GM18511 (cell line): ENCODE measurements around the gene PCDHA5.
"Not testable (repeated sequence)": the region's sequence is repeated elsewhere in the genome, so short reads cannot be mapped to it uniquely, and the experiment has no call there.

Experiments used
- ATAC-seq: cut with Tn5 transposase; IDR thresholded peaks from one replicate; pipeline ENCODE4 v1.9.1; 2021; ENCODE audit warnings: mild to moderate bottlenecking, moderate library complexity; ENCODE audit not compliant: unreplicated experiment

Gene PCDHA5

GRCh38 chr5:140821375-140822280 lies at the start of gene PCDHA5:
Gene PCDHA5, plus strand, starts transcription at chr5:140821613.
- ATAC-seq, result no peak

- ATAC-seq, result no peak
Observed at GRCh38 chr5:140780512-140780911, 40.9 kb upstream of the PCDHA5 start.

GRCh38 chr5:140785905-140786686 lies 35.3 kb upstream of the PCDHA5 start, which contains the start of gene PCDHA1:
Gene PCDHA1, plus strand, starts transcription at chr5:140786140.
- ATAC-seq, result no peak

GRCh38 chr5:140787422-140787821 lies 34.0 kb upstream of the PCDHA5 start:
- not testable (repeated sequence) for ATAC-seq

- ATAC-seq, result not testable (repeated sequence)
Observed at GRCh38 chr5:140787849-140788504, 33.4 kb upstream of the PCDHA5 start.

GRCh38 chr5:140791089-140791488 lies 30.3 kb upstream of the PCDHA5 start:
- no peak for ATAC-seq

- ATAC-seq, result no peak
Observed at GRCh38 chr5:140794595-140795258, 26.7 kb upstream of the PCDHA5 start, which contains the start of gene PCDHA2. Gene PCDHA2, plus strand, starts transcription at chr5:140794852.

- ATAC-seq, result no peak
Observed at GRCh38 chr5:140795259-140795641, 26.2 kb upstream of the PCDHA5 start.

GRCh38 chr5:140796072-140796717 lies 25.2 kb upstream of the PCDHA5 start:
- not testable (repeated sequence) for ATAC-seq

- ATAC-seq, result no peak
Observed at GRCh38 chr5:140796718-140797095, 24.7 kb upstream of the PCDHA5 start.

GRCh38 chr5:140800816-140801493 lies 20.5 kb upstream of the PCDHA5 start, which contains the start of gene PCDHA3:
Gene PCDHA3, plus strand, starts transcription at chr5:140801057.
- no peak for ATAC-seq

- no peak for ATAC-seq
Observed at GRCh38 chr5:140801494-140801841, 19.9 kb upstream of the PCDHA5 start.

- ATAC-seq, result not testable (repeated sequence)
Observed at GRCh38 chr5:140802381-140802780, 19.0 kb upstream of the PCDHA5 start.

GRCh38 chr5:140802781-140803271 lies 18.6 kb upstream of the PCDHA5 start:
- no peak for ATAC-seq

GRCh38 chr5:140806834-140807775 lies 14.3 kb upstream of the PCDHA5 start, which contains the start of gene PCDHA4:
Gene PCDHA4, plus strand, starts transcription at chr5:140807068.
- ATAC-seq, result no peak

GRCh38 chr5:140808241-140808888 lies 13.0 kb upstream of the PCDHA5 start:
- ATAC-seq, result not testable (repeated sequence)

- ATAC-seq, result no peak
Observed at GRCh38 chr5:140808889-140809291, 12.5 kb upstream of the PCDHA5 start.

GRCh38 chr5:140822281-140822629 lies 842 bp downstream of the PCDHA5 start:
- ATAC-seq, result no peak
